Kidney (tissue), 14 donors: Measurements from ENCODE around the gene THRB. TPM values are rescaled to one million over a fixed set of nuclear protein-coding genes. Genes with fewer than 3 reads are reported as not detected.

Source experiments
- DNase-seq, 5 donors: peaks; one replicate each; pipeline ENCODE4 v3.0.0-alpha.2; 2013 to 2020
- FAIRE-seq: peaks from 2 replicates; lab custom pipeline; 2012; peaks lifted over from hg19 to GRCh38; lab: Jason Lieb, UNC
- H3K27ac ChIP-seq, 2 donors: one replicate each; pipeline ENCODE4 v1.7.0; 2013; ENCODE audit warnings: low read depth in 2 of 2, low read length in 2 of 2, inconsistent platforms in 1 of 2
- H3K27me3 ChIP-seq: one replicate; pipeline ENCODE4 v1.7.1; 2013; ENCODE audit warnings: low read length, inconsistent platforms; ENCODE audit not compliant: control insufficient read depth, insufficient read depth
- H3K36me3 ChIP-seq, 3 donors: one replicate each; pipeline versions ENCODE4 v1.7.0 to v1.7.1; 2013; ENCODE audit warnings: low read length in 3 of 3, control low read depth in 1 of 3, inconsistent platforms in 1 of 3; ENCODE audit not compliant: insufficient read depth in 3 of 3, control insufficient read depth in 2 of 3
- H3K4me1 ChIP-seq, 3 donors: one replicate each; pipeline versions ENCODE4 v1.7.0 to v1.7.1; 2013; ENCODE audit warnings: low read length in 3 of 3, inconsistent platforms in 1 of 3, low read depth in 1 of 3; ENCODE audit not compliant: control insufficient read depth in 2 of 3, insufficient read depth in 2 of 3
- H3K4me3 ChIP-seq, 3 donors: one replicate each; pipeline versions ENCODE4 v1.7.0 to v1.8.1; 2013; ENCODE audit warnings: low read length in 3 of 3, control low read depth in 1 of 3, inconsistent platforms in 1 of 3
- H3K9ac ChIP-seq, 3 donors: one replicate each; pipeline versions ENCODE4 v1.7.0 to v1.7.1; 2013; ENCODE audit warnings: low read length in 3 of 3, control low read depth in 1 of 3, inconsistent platforms in 1 of 3
- H3K9me3 ChIP-seq, 3 donors: one replicate each; pipeline versions ENCODE4 v1.7.0 to v1.7.1; 2013; ENCODE audit warnings: low read length in 3 of 3, control low read depth in 1 of 3, inconsistent platforms in 1 of 3; ENCODE audit not compliant: control insufficient read depth in 2 of 3, insufficient read depth in 1 of 3
- intact Hi-C: fragments of 100-400 bp; cut with DNase I; formaldehyde crosslinking; loops from one replicate; pipeline ENCODE4 v1.11.1; 2022
- polyA plus RNA-seq: library from polyadenylated mRNA; stranded (reverse); fragments of 350-450 nt; fragmentation: Illumina TruSeq; extraction: RNeasy Lipid Tissue Mini Kit (QIAGEN cat#74804); gene quantifications from one replicate; pipeline ENCODE4 v1.2.3, GENCODE V29; 2014; ENCODE audit warnings: low read depth, low replicate concordance; ENCODE audit not compliant: insufficient read depth
- total RNA-seq: library from RNA; stranded (reverse); fragmentation: NEBNext Ultra II Directional; extraction: Animal tissue kit (Norgen Biotek cat#: 25700); gene quantifications from one replicate; pipeline ENCODE4 v1.2.1, GENCODE V29; 2021
- TF ChIP-seq, protein P1 (sequence below): IDR thresholded peaks from 3 replicates; pipeline ENCODE4 v1.5.1; 2012; ENCODE audit warnings: mild to moderate bottlenecking, moderate library complexity, borderline replicate concordance; ENCODE audit not compliant: insufficient read depth; ENCODE audit errors: extremely low read depth
- donor health status: control.
- donor health status: control.
- donor health status: control.
- donor health status: control.
- donor health status: control.
- donor health status: DM: yes; HTN: yes; CAD: no.
- donor health status: Normal renal cell carcinoma (clear cell type).

THRB gene
- total and polyA plus RNA-seq, 2 donors from 2014 or later, result 4.5 to 17.2 TPM

DNA sequence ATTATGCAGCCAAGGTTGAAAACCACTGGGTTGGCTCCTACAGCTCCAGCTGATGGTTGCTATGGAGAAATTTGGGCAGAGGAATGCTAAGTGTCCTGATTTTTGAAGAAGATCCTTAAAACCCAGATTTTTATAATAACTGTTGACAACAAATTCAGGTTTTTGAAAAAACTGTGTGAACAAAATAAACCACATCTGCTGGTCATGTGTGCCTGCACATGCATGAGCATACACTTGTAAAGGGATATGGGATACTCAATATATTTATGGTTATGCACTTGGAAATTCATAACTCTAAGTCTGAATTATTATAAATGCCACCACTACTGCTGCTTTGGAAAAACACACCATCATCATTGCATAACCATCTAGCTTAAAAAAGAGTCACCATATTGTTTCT, 133.7 kb downstream of the THRB start:
- no peaks in the 10 kb centered on the region for H3K9me3 ChIP-seq
- no peaks in the 10 kb centered on the region for H3K36me3 ChIP-seq
- peaks cover 0 to 36% (median 6%) of the 10 kb centered on the region in 3 donors for H3K4me1 ChIP-seq
- no peak overlapping the region for H3K4me3 ChIP-seq
- H3K27ac ChIP-seq, result no peak overlapping the region
- FAIRE-seq (no peak), DNase-seq (no peak)
- no peaks in the 10 kb centered on the region for H3K27me3 ChIP-seq
- no peak overlapping the region for H3K9ac ChIP-seq
- TF ChIP-seq, protein P1, sequence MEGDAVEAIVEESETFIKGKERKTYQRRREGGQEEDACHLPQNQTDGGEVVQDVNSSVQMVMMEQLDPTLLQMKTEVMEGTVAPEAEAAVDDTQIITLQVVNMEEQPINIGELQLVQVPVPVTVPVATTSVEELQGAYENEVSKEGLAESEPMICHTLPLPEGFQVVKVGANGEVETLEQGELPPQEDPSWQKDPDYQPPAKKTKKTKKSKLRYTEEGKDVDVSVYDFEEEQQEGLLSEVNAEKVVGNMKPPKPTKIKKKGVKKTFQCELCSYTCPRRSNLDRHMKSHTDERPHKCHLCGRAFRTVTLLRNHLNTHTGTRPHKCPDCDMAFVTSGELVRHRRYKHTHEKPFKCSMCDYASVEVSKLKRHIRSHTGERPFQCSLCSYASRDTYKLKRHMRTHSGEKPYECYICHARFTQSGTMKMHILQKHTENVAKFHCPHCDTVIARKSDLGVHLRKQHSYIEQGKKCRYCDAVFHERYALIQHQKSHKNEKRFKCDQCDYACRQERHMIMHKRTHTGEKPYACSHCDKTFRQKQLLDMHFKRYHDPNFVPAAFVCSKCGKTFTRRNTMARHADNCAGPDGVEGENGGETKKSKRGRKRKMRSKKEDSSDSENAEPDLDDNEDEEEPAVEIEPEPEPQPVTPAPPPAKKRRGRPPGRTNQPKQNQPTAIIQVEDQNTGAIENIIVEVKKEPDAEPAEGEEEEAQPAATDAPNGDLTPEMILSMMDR, result no peak
- intact Hi-C loops, result no loop called here

DNA sequence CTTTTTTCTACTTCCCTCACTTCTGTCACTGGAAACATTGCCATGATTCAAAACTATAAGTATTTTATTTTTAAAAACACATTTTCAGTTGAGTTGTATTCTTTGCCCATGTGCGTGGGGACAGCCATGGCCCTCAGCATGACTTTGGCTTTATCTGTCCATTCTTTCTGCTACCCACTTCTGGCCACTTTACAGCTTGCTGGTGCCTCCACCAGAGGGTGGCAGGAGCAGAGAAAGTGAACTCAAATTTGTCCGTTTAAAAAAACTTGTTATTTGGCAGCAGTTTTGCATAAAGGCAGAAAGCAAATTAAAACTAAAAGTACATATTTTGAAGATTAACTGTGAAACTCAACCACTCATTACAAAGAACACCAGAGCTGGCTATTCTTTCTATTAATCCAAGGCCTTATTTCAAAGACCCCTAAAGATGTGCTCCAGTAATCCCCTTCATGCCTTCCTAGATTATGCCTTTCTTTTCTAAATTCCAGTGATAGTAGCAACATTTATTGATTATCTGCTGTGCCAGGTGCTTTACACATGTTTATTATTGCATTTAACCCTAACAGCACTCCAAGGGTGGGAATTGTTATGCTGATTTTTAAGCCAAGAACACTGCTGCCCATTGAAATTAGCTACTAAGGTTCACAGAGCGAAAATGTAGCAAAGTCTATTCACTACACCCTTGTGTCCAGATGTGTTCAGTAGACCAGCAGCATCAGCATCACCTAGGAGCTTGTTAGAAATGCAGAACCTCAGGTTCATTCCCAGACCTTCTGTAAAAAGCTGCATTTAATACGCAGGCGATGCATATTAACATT, 134.8 kb downstream of the THRB start:
- Histone ChIP-seq H3K36me3 (no peaks in the 10 kb centered on the region), H3K27ac (no peak overlapping the region), H3K9me3 (no peaks in the 10 kb centered on the region), H3K4me1 (peaks cover 0 to 27% (median 2%) of the 10 kb centered on the region in 3 donors), H3K4me3 (no peak overlapping the region), H3K9ac (no peak overlapping the region), H3K27me3 (no peaks in the 10 kb centered on the region)
- TF ChIP-seq, protein P1, result peak; percentile 33
- FAIRE-seq, result no peak
- no peak for DNase-seq
- intact Hi-C loops, result no loop called here

DNA sequence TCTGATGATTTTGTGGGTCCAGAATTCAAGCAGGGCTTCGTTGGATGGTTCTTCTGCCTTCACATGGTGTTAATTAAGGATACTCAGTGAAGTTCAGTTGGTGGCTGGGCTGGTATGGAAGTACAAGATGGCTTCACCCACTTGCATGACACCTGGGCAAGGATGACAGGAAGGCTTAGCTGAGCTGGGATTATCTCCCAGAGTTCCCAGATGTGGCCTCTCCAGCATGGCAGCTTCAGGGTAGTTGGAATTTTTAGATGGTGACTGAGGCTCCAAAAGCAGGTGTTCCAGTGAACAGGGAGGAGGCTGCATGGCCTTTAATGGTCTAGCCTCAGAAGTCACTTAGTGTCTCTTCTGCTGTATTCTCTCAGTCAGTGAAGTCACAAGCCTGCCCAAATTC, 135.5 kb downstream of the THRB start:
- Histone ChIP-seq H3K4me3 (no peak overlapping the region), H3K4me1 (peaks cover 0 to 23% (median 2%) of the 10 kb centered on the region in 3 donors), H3K9me3 (no peaks in the 10 kb centered on the region), H3K36me3 (no peaks in the 10 kb centered on the region), H3K27ac (no peak overlapping the region), H3K27me3 (no peaks in the 10 kb centered on the region), H3K9ac (no peak overlapping the region)
- DNase-seq (no peak), FAIRE-seq (no peak)
- intact Hi-C loops, result no loop called here
- TF ChIP-seq, protein P1, result no peak
